Nephron progenitor cell (in vitro differentiated cells): ENCODE results near the gene H2AZ2.
"Not testable (repeated sequence)": the region's sequence is repeated elsewhere in the genome, so short reads cannot be mapped to it uniquely, and the experiment has no call there.

Source experiments
- DNase-seq: peaks from one replicate; pipeline ENCODE4 v3.0.0; 2021
- H3K27ac Mint-ChIP-seq: 2 replicates; pipeline ENCODE4 v1.8.0; 2021; ENCODE audit warnings: mild to moderate bottlenecking, moderate library complexity, mixed read lengths
- H3K27me3 Mint-ChIP-seq: 2 replicates; pipeline ENCODE4 v1.8.0; 2021; ENCODE audit warnings: mild to moderate bottlenecking, low read depth, mixed read lengths; ENCODE audit not compliant: poor library complexity
- H3K36me3 Mint-ChIP-seq: 2 replicates; pipeline ENCODE4 v1.8.0; 2021; ENCODE audit warnings: low read depth, mixed read lengths
- H3K4me1 Mint-ChIP-seq: 2 replicates; pipeline ENCODE4 v1.8.0; 2021; ENCODE audit warnings: mixed read lengths
- H3K4me3 Mint-ChIP-seq: 2 replicates; pipeline ENCODE4 v1.8.0; 2021; ENCODE audit warnings: mild to moderate bottlenecking, moderate library complexity, mixed read lengths
- H3K9me3 Mint-ChIP-seq: 2 replicates; pipeline ENCODE4 v1.8.0; 2021; ENCODE audit warnings: mild to moderate bottlenecking, moderate library complexity, mixed read lengths
- TF ChIP-seq, protein P1 (sequence below): fragments of 200-600 bp; sonication (generic); IDR thresholded peaks from 2 replicates; pipeline ENCODE4 v1.5.0; 2021; ENCODE audit warnings: antibody characterized with exemption

The H2AZ2 gene

DNA sequence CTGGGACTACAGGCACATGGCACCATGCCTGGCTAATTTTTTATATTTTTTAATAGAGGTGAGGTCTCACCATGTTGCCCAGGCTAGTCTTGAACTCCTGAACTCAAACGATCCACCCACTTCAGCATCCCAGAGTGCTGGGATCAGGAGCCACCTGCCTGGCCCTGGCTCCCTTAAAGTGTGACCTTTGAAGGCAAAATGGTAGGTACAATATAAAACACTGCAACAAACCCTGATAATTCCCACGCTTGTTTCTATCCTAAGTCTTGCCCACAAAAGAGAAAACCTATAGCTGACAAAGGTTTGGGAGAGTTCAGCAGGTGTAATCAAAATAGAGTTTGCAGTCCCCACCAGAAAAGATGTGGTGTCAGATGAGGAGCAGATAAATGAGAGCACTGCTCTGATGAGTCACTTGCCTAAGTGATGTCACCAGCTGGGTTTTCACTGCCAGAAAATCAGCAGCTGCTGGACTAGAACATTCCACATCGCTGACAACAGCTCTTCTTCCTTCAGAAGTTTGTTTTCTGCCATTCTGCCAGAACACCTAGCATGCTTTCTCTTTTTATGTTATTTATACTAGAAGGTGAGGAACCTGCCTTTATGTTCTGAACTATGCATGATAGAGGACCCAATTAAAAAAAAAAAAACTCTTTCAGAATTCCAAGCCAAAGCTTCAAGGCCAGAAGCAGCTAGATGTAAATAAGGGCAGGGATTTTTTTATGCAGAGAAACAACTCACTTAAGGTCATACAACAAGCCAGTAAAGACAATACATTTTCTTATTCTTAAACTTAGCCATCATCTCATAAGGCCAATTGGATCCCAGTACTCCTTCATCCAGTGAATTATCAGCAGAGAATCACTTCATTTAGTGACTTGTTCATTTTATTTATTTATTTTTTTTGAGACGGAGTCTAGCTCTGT, 19.4 kb upstream of the H2AZ2 start:
- peaks cover 9% of the 10 kb centered on the region for H3K36me3 Mint-ChIP-seq
- H3K9me3 Mint-ChIP-seq: peaks cover 18% of the 10 kb centered on the region
- TF ChIP-seq, protein P1, sequence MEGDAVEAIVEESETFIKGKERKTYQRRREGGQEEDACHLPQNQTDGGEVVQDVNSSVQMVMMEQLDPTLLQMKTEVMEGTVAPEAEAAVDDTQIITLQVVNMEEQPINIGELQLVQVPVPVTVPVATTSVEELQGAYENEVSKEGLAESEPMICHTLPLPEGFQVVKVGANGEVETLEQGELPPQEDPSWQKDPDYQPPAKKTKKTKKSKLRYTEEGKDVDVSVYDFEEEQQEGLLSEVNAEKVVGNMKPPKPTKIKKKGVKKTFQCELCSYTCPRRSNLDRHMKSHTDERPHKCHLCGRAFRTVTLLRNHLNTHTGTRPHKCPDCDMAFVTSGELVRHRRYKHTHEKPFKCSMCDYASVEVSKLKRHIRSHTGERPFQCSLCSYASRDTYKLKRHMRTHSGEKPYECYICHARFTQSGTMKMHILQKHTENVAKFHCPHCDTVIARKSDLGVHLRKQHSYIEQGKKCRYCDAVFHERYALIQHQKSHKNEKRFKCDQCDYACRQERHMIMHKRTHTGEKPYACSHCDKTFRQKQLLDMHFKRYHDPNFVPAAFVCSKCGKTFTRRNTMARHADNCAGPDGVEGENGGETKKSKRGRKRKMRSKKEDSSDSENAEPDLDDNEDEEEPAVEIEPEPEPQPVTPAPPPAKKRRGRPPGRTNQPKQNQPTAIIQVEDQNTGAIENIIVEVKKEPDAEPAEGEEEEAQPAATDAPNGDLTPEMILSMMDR: no peak
- H3K4me1 Mint-ChIP-seq: no peaks in the 10 kb centered on the region
- H3K4me3 Mint-ChIP-seq: no peak overlapping the region
- no peak for DNase-seq
- no peak overlapping the region for H3K27ac Mint-ChIP-seq
- peaks cover 32% of the 10 kb centered on the region for H3K27me3 Mint-ChIP-seq

DNA sequence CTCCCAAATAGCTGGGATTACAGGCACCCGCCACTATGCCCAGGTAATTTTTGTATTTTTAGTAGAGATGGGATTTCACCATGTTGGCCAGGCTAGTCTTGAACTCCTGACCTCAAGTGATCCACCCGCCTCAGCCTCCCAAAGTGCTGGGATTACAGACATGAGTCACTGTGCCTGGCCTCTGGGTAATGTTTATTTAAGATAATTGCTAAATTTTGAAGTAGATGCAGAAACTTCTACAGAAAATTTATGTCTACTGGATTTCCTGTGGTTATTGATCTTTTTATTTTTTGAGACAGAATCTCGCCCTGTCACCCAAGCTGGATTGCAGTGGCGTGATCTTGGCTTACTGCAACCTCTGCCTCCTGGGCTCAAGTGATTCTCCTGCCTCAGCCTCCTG, 14.1 kb upstream of the H2AZ2 start:
- not testable (repeated sequence) for H3K36me3 Mint-ChIP-seq, H3K4me3 Mint-ChIP-seq, DNase-seq, H3K4me1 Mint-ChIP-seq, H3K27ac Mint-ChIP-seq, H3K9me3 Mint-ChIP-seq
- H3K27me3 Mint-ChIP-seq: peaks cover 61% of the 10 kb centered on the region

DNA sequence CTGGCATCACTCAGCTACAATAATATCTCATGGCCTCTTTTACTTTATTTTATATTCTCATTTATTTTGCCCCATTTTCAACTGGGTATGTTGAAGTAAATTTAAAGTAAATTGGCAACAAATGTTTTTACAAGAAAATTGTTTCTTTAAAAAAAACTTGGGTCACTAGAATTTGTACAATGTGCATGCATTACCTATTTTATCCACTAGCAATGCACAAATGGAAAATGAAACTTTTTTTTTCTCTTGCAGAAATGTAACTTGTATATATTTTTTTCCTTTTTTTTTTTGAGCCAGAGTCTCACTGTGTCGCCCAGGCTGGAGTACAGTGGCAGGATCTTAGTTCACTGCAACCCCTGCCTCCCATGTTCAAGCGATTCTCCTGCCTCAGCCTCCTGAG, 10.3 kb upstream of the H2AZ2 start:
- DNase-seq: no peak
- H3K27me3 Mint-ChIP-seq: peaks cover 39% of the 10 kb centered on the region
- TF ChIP-seq, protein P1: peak; percentile 24

DNA sequence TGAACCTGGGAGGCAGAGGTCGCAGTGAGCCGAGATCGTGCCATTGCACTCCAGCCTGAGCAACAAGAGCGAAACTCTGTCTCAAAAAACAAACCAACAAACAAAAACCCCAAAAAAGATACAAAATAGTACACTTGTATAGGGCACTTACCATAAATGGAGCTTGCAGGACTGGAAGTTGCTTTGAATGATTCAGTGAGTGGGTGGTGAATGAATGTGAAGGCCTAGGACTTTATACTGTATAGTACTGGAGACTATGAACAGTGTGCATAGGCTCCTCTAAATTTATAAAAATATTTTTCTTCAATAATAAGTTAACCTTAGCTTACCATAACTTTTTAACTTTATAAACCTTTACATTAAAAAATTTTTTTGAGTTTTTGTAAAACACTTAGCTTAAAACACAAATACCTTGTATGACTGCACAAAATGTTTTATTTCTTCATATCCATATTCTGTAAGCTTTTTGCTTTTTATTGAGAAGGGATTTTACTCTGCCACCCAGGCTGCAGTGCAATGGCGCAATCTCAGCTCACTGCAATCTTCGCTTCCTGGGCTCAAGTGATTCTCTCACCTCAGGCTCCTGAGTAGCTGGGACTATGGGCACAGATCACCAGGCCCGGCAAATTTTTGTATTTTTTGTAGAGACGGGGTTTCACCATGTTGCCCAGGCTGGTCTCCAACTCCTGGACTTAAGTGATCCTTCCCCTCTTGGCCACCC, 6.9 kb upstream of the H2AZ2 start:
- no peak overlapping the region for H3K4me3 Mint-ChIP-seq
- H3K27me3 Mint-ChIP-seq: peaks cover 22% of the 10 kb centered on the region

More for the DNA sequence above, 10.3 kb upstream of the H2AZ2 start:
- no peaks in the 10 kb centered on the region for H3K36me3 Mint-ChIP-seq
- H3K9me3 Mint-ChIP-seq: no peaks in the 10 kb centered on the region
- H3K4me1 Mint-ChIP-seq: no peaks in the 10 kb centered on the region
- H3K4me3 Mint-ChIP-seq: no peak overlapping the region
- no peak overlapping the region for H3K27ac Mint-ChIP-seq

DNA sequence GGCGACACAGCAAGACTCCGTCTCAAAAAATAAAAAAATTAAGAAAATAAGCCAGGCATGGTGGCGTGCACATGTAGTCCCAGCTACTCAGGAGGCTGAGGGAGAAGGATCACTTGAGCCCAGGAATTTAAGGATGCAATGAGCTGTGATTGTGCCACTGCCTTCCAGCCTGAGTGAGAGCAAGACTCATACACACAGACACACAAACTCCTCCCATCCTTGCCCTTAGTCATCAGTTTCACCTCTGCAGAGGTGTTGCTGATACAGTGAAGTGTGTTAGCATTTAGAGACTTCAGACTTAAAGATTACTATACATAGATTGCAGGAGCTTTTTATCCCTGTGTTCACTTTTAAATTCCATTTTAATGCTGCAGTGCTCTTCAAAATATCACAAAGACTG, 5.5 kb upstream of the H2AZ2 start:
- Mint-ChIP-seq H3K27me3 (peaks cover 12% of the 10 kb centered on the region), H3K9me3 (no peaks in the 10 kb centered on the region), H3K27ac (no peak overlapping the region), H3K36me3 (no peaks in the 10 kb centered on the region), H3K4me3 (no peak overlapping the region), H3K4me1 (peaks cover 14% of the 10 kb centered on the region)
- TF ChIP-seq, protein P1: no peak
- DNase-seq: no peak

More for the DNA sequence above, 6.9 kb upstream of the H2AZ2 start:
- Mint-ChIP-seq H3K4me1 (peaks cover under 1% of the 10 kb centered on the region), H3K27ac (no peak overlapping the region), H3K36me3 (no peaks in the 10 kb centered on the region), H3K9me3 (no peaks in the 10 kb centered on the region)
- TF ChIP-seq, protein P1: no peak
- DNase-seq: no peak

DNA sequence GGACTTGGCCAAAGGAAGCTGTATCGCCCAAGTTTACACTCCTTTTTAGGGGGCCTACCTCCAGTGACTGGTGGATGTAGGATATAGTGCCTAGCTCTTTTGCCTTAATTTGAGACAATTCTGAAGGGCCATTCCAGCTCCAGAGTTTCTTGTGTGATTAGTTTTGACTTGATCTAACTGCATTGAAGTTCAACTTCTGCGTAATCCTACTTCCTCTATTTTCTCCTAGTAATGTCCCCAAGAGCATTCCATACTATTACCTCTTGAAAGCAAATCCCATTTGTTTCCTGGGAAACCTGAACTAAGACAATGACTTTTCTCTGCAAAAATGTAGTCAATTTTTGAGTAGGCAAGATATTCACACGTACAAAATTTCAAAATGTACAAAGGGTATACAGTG, 4.7 kb upstream of the H2AZ2 start:
- Mint-ChIP-seq H3K4me1 (peaks cover 17% of the 10 kb centered on the region), H3K4me3 (no peak overlapping the region), H3K27ac (no peak overlapping the region), H3K36me3 (no peaks in the 10 kb centered on the region), H3K27me3 (peaks cover 10% of the 10 kb centered on the region), H3K9me3 (no peaks in the 10 kb centered on the region)
- DNase-seq: no peak
- TF ChIP-seq, protein P1: no peak
